ENCODE data around the gene SLC13A2.

The SLC13A2 gene

GRCh38 chr17:28478712-28479615 is 5.5 kb downstream of the SLC13A2 start:
- H3K27ac ChIP-seq (ENCODE audit: insufficient read depth, low read length, poor library complexity, severe bottlenecking): no peak overlapping the region
- H3K9me3 ChIP-seq (ENCODE audit: control insufficient read depth, low read length): no peaks in the 10 kb centered on the region
- no peaks in the 10 kb centered on the region for H3K36me3 ChIP-seq (ENCODE audit: control insufficient read depth, insufficient read depth, low read length)
- no peaks in the 10 kb centered on the region for H3K27me3 ChIP-seq (replicated peaks; ENCODE audit: control insufficient read depth, insufficient read depth, low read length, poor library complexity, severe bottlenecking)
- no peaks in the 10 kb centered on the region for H3K4me1 ChIP-seq (ENCODE audit: control insufficient read depth, insufficient read depth, low read length, poor library complexity, severe bottlenecking)
- no peak for DNase-seq
- H3K4me3 ChIP-seq (ENCODE audit: insufficient read depth, low read depth, low read length, poor library complexity, severe bottlenecking): no peak overlapping the region

- Histone ChIP-seq H3K36me3 (ENCODE audit: control insufficient read depth, insufficient read depth, low read length) (no peaks in the 10 kb centered on the region), H3K27ac (ENCODE audit: insufficient read depth, low read length, poor library complexity, severe bottlenecking) (no peak overlapping the region), H3K4me1 (ENCODE audit: control insufficient read depth, insufficient read depth, low read length, poor library complexity, severe bottlenecking) (no peaks in the 10 kb centered on the region), H3K9me3 (ENCODE audit: control insufficient read depth, low read length) (no peaks in the 10 kb centered on the region), H3K4me3 (ENCODE audit: insufficient read depth, low read depth, low read length, poor library complexity, severe bottlenecking) (no peak overlapping the region), H3K27me3 (replicated peaks; ENCODE audit: control insufficient read depth, insufficient read depth, low read length, poor library complexity, severe bottlenecking) (no peaks in the 10 kb centered on the region)
- DNase-seq: no peak
Observed at GRCh38 chr17:28480278-28480677, 6.8 kb downstream of the SLC13A2 start.

GRCh38 chr17:28480799-28481571 is 7.5 kb downstream of the SLC13A2 start:
- no peak overlapping the region for H3K27ac ChIP-seq (ENCODE audit: insufficient read depth, low read length, poor library complexity, severe bottlenecking)
- no peaks in the 10 kb centered on the region for H3K9me3 ChIP-seq (ENCODE audit: control insufficient read depth, low read length)
- H3K4me1 ChIP-seq (ENCODE audit: control insufficient read depth, insufficient read depth, low read length, poor library complexity, severe bottlenecking): no peaks in the 10 kb centered on the region
- no peak for DNase-seq
- no peaks in the 10 kb centered on the region for H3K36me3 ChIP-seq (ENCODE audit: control insufficient read depth, insufficient read depth, low read length)
- H3K27me3 ChIP-seq (replicated peaks; ENCODE audit: control insufficient read depth, insufficient read depth, low read length, poor library complexity, severe bottlenecking): no peaks in the 10 kb centered on the region
- no peak overlapping the region for H3K4me3 ChIP-seq (ENCODE audit: insufficient read depth, low read depth, low read length, poor library complexity, severe bottlenecking)

GRCh38 chr17:28482551-28483199 is 9.2 kb downstream of the SLC13A2 start:
- Histone ChIP-seq H3K4me1 (ENCODE audit: control insufficient read depth, insufficient read depth, low read length, poor library complexity, severe bottlenecking) (no peaks in the 10 kb centered on the region), H3K36me3 (ENCODE audit: control insufficient read depth, insufficient read depth, low read length) (no peaks in the 10 kb centered on the region), H3K9me3 (ENCODE audit: control insufficient read depth, low read length) (no peaks in the 10 kb centered on the region), H3K27me3 (replicated peaks; ENCODE audit: control insufficient read depth, insufficient read depth, low read length, poor library complexity, severe bottlenecking) (no peaks in the 10 kb centered on the region), H3K27ac (ENCODE audit: insufficient read depth, low read length, poor library complexity, severe bottlenecking) (no peak overlapping the region), H3K4me3 (ENCODE audit: insufficient read depth, low read depth, low read length, poor library complexity, severe bottlenecking) (no peak overlapping the region)
- no peak for DNase-seq

- Histone ChIP-seq H3K27ac (ENCODE audit: insufficient read depth, low read length, poor library complexity, severe bottlenecking) (no peak overlapping the region), H3K36me3 (ENCODE audit: control insufficient read depth, insufficient read depth, low read length) (no peaks in the 10 kb centered on the region), H3K4me1 (ENCODE audit: control insufficient read depth, insufficient read depth, low read length, poor library complexity, severe bottlenecking) (no peaks in the 10 kb centered on the region), H3K27me3 (replicated peaks; ENCODE audit: control insufficient read depth, insufficient read depth, low read length, poor library complexity, severe bottlenecking) (no peaks in the 10 kb centered on the region), H3K9me3 (ENCODE audit: control insufficient read depth, low read length) (no peaks in the 10 kb centered on the region), H3K4me3 (ENCODE audit: insufficient read depth, low read depth, low read length, poor library complexity, severe bottlenecking) (no peak overlapping the region)
- DNase-seq: no peak
Observed at GRCh38 chr17:28484296-28484695, 10.9 kb downstream of the SLC13A2 start.

- no peak for DNase-seq
- Histone ChIP-seq H3K4me1 (ENCODE audit: control insufficient read depth, insufficient read depth, low read length, poor library complexity, severe bottlenecking) (no peaks in the 10 kb centered on the region), H3K4me3 (ENCODE audit: insufficient read depth, low read depth, low read length, poor library complexity, severe bottlenecking) (no peak overlapping the region), H3K9me3 (ENCODE audit: control insufficient read depth, low read length) (no peaks in the 10 kb centered on the region), H3K36me3 (ENCODE audit: control insufficient read depth, insufficient read depth, low read length) (no peaks in the 10 kb centered on the region), H3K27me3 (replicated peaks; ENCODE audit: control insufficient read depth, insufficient read depth, low read length, poor library complexity, severe bottlenecking) (no peaks in the 10 kb centered on the region), H3K27ac (ENCODE audit: insufficient read depth, low read length, poor library complexity, severe bottlenecking) (no peak overlapping the region)
Observed at GRCh38 chr17:28485049-28485448, 11.6 kb downstream of the SLC13A2 start.

- DNase-seq: no peak
- H3K27me3 ChIP-seq (replicated peaks; ENCODE audit: control insufficient read depth, insufficient read depth, low read length, poor library complexity, severe bottlenecking): no peaks in the 10 kb centered on the region
- no peaks in the 10 kb centered on the region for H3K36me3 ChIP-seq (ENCODE audit: control insufficient read depth, insufficient read depth, low read length)
- H3K4me3 ChIP-seq (ENCODE audit: insufficient read depth, low read depth, low read length, poor library complexity, severe bottlenecking): no peak overlapping the region
- no peaks in the 10 kb centered on the region for H3K9me3 ChIP-seq (ENCODE audit: control insufficient read depth, low read length)
- no peaks in the 10 kb centered on the region for H3K4me1 ChIP-seq (ENCODE audit: control insufficient read depth, insufficient read depth, low read length, poor library complexity, severe bottlenecking)
- no peak overlapping the region for H3K27ac ChIP-seq (ENCODE audit: insufficient read depth, low read length, poor library complexity, severe bottlenecking)
Observed at GRCh38 chr17:28487881-28488532, 14.6 kb downstream of the SLC13A2 start.

GRCh38 chr17:28488533-28489276 is 15.3 kb downstream of the SLC13A2 start:
- Histone ChIP-seq H3K4me3 (ENCODE audit: insufficient read depth, low read depth, low read length, poor library complexity, severe bottlenecking) (no peak overlapping the region), H3K27ac (ENCODE audit: insufficient read depth, low read length, poor library complexity, severe bottlenecking) (no peak overlapping the region), H3K36me3 (ENCODE audit: control insufficient read depth, insufficient read depth, low read length) (no peaks in the 10 kb centered on the region), H3K4me1 (ENCODE audit: control insufficient read depth, insufficient read depth, low read length, poor library complexity, severe bottlenecking) (no peaks in the 10 kb centered on the region), H3K27me3 (replicated peaks; ENCODE audit: control insufficient read depth, insufficient read depth, low read length, poor library complexity, severe bottlenecking) (no peaks in the 10 kb centered on the region), H3K9me3 (ENCODE audit: control insufficient read depth, low read length) (no peaks in the 10 kb centered on the region)
- DNase-seq: no peak

GRCh38 chr17:28491286-28491685 is 17.8 kb downstream of the SLC13A2 start:
- Histone ChIP-seq H3K27me3 (replicated peaks; ENCODE audit: control insufficient read depth, insufficient read depth, low read length, poor library complexity, severe bottlenecking) (no peaks in the 10 kb centered on the region), H3K27ac (ENCODE audit: insufficient read depth, low read length, poor library complexity, severe bottlenecking) (no peak overlapping the region), H3K4me1 (ENCODE audit: control insufficient read depth, insufficient read depth, low read length, poor library complexity, severe bottlenecking) (no peaks in the 10 kb centered on the region), H3K4me3 (ENCODE audit: insufficient read depth, low read depth, low read length, poor library complexity, severe bottlenecking) (no peak overlapping the region), H3K36me3 (ENCODE audit: control insufficient read depth, insufficient read depth, low read length) (no peaks in the 10 kb centered on the region), H3K9me3 (ENCODE audit: control insufficient read depth, low read length) (no peaks in the 10 kb centered on the region)
- DNase-seq: no peak
